Measurements from ENCODE around the gene ASPM. TPM values are rescaled to one million over a fixed set of nuclear protein-coding genes. Genes with fewer than 3 reads are reported as not detected.

ASPM gene
- polyA plus RNA-seq, 1 donor (not counting 4 experiments of a cell fraction or from before 2014, with no cell fraction given) = 10.0 TPM

GRCh38 chr1:197171531-197171930 is 25.1 kb upstream of the ASPM start:
- H3K36me3 ChIP-seq (ENCODE audit: control insufficient read depth in 2 of 2, extremely low read depth in 1 of 2, insufficient read depth in 2 of 2, low read length in 2 of 2) = peaks cover 3 to 8% of the 10 kb centered on the region in 2 experiments
- no peak for DNase-seq (ENCODE audit: low read depth, low spot score)
- no peak overlapping the region for H3K27ac ChIP-seq (ENCODE audit: control insufficient read depth, insufficient read depth, low read length)
- no peaks in the 10 kb centered on the region for H3K9me1 ChIP-seq (ENCODE audit: control insufficient read depth, extremely low read depth, insufficient read depth, low read length)
- H3K4me1 ChIP-seq (ENCODE audit: control insufficient read depth, extremely low read depth, insufficient read depth, low read length) = no peaks in the 10 kb centered on the region
- H3K27me3 ChIP-seq (ENCODE audit: control insufficient read depth, extremely low read depth, insufficient read depth, low read length) = no peaks in the 10 kb centered on the region
- H2AFZ ChIP-seq (ENCODE audit: control insufficient read depth, low read length) = no peak overlapping the region
- H3K9me3 ChIP-seq (ENCODE audit: control insufficient read depth, low read depth, low read length) = no peaks in the 10 kb centered on the region
- no peaks in the 10 kb centered on the region for H4K20me1 ChIP-seq (ENCODE audit: control insufficient read depth, extremely low read depth, insufficient read depth, low read length)
- no peak overlapping the region for H3K4me3 ChIP-seq (ENCODE audit: control insufficient read depth in 2 of 3, extremely low read depth in 1 of 3, insufficient read depth in 2 of 3, low read depth in 1 of 3, low read length in 3 of 3)
- no peak overlapping the region for H3K4me2 ChIP-seq (ENCODE audit: control insufficient read depth, extremely low read depth, insufficient read depth, low read depth, low read length)
- H3K9ac ChIP-seq (ENCODE audit: control insufficient read depth, extremely low read depth, insufficient read depth, low read length) = no peak overlapping the region
- TF ChIP-seq, protein P1, sequence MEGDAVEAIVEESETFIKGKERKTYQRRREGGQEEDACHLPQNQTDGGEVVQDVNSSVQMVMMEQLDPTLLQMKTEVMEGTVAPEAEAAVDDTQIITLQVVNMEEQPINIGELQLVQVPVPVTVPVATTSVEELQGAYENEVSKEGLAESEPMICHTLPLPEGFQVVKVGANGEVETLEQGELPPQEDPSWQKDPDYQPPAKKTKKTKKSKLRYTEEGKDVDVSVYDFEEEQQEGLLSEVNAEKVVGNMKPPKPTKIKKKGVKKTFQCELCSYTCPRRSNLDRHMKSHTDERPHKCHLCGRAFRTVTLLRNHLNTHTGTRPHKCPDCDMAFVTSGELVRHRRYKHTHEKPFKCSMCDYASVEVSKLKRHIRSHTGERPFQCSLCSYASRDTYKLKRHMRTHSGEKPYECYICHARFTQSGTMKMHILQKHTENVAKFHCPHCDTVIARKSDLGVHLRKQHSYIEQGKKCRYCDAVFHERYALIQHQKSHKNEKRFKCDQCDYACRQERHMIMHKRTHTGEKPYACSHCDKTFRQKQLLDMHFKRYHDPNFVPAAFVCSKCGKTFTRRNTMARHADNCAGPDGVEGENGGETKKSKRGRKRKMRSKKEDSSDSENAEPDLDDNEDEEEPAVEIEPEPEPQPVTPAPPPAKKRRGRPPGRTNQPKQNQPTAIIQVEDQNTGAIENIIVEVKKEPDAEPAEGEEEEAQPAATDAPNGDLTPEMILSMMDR (optimal IDR thresholded peaks at IDR 0.05 in 1 of 3, IDR thresholded peaks at IDR 0.05 in 1 of 3, conservative IDR thresholded peaks at IDR 0.05 in 1 of 3; ENCODE audit: extremely low read depth in 1 of 3, insufficient read depth in 2 of 3, low read length in 3 of 3) = no peak
- TF ChIP-seq EZH2 (IDR thresholded peaks at IDR 0.05; ENCODE audit: low read length) = no peak
- no peak for FAIRE-seq
- H3K79me2 ChIP-seq (ENCODE audit: control insufficient read depth, insufficient read depth, low read length) = no peaks in the 10 kb centered on the region
- dilution Hi-C loops (cut with MboI; ENCODE audit: extremely low pct_ligation_motif_present, low sequenced_read_pairs) = no loop called here

DNA sequence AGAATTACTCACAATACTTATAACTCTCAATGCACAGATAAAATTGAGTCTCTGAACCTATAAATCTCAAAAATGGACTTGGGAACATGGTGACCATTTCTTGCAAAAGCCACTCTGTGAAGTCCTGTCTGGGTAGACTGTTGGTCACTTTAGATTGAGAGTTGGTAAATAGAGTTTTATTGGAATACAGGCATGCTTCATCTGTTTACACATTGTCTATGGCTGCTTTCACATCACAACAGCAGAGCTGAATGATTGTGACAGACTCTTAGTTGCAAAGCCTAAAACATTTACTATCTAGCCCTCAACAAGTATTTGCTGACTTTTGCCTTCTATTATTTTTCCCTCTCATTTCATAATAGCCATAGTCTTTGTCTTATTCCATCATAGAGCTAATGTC is 24.1 kb upstream of the ASPM start:
- H3K4me2 ChIP-seq (ENCODE audit: control insufficient read depth, extremely low read depth, insufficient read depth, low read depth, low read length) = no peak overlapping the region
- no peak overlapping the region for H3K9ac ChIP-seq (ENCODE audit: control insufficient read depth, extremely low read depth, insufficient read depth, low read length)
- FAIRE-seq = no peak
- H3K79me2 ChIP-seq (ENCODE audit: control insufficient read depth, insufficient read depth, low read length) = no peaks in the 10 kb centered on the region
- H4K20me1 ChIP-seq (ENCODE audit: control insufficient read depth, extremely low read depth, insufficient read depth, low read length) = no peaks in the 10 kb centered on the region
- H3K4me3 ChIP-seq (ENCODE audit: control insufficient read depth in 2 of 3, extremely low read depth in 1 of 3, insufficient read depth in 2 of 3, low read depth in 1 of 3, low read length in 3 of 3) = no peak overlapping the region
- no peak for DNase-seq (ENCODE audit: low read depth, low spot score)
- H3K36me3 ChIP-seq (ENCODE audit: control insufficient read depth in 2 of 2, extremely low read depth in 1 of 2, insufficient read depth in 2 of 2, low read length in 2 of 2) = peaks cover 2 to 6% of the 10 kb centered on the region in 2 experiments
- H3K27me3 ChIP-seq (ENCODE audit: control insufficient read depth, extremely low read depth, insufficient read depth, low read length) = no peaks in the 10 kb centered on the region
- dilution Hi-C loops (cut with MboI; ENCODE audit: extremely low pct_ligation_motif_present, low sequenced_read_pairs) = no loop called here
- TF ChIP-seq, protein P1 (optimal IDR thresholded peaks at IDR 0.05 in 1 of 3, IDR thresholded peaks at IDR 0.05 in 1 of 3, conservative IDR thresholded peaks at IDR 0.05 in 1 of 3; ENCODE audit: extremely low read depth in 1 of 3, insufficient read depth in 2 of 3, low read length in 3 of 3) = no peak
- no peak for TF ChIP-seq EZH2 (IDR thresholded peaks at IDR 0.05; ENCODE audit: low read length)
- H2AFZ ChIP-seq (ENCODE audit: control insufficient read depth, low read length) = no peak overlapping the region
- no peaks in the 10 kb centered on the region for H3K4me1 ChIP-seq (ENCODE audit: control insufficient read depth, extremely low read depth, insufficient read depth, low read length)
- H3K27ac ChIP-seq (ENCODE audit: control insufficient read depth, insufficient read depth, low read length) = no peak overlapping the region
- H3K9me1 ChIP-seq (ENCODE audit: control insufficient read depth, extremely low read depth, insufficient read depth, low read length) = no peaks in the 10 kb centered on the region
- H3K9me3 ChIP-seq (ENCODE audit: control insufficient read depth, low read depth, low read length) = no peaks in the 10 kb centered on the region
